ENCODE data around the gene FECH. TPM values are rescaled to one million over a fixed set of nuclear protein-coding genes. Genes with fewer than 3 reads are reported as not detected.

The FECH gene
- polyA plus RNA-seq, 4 donors = 6.8 to 15.7 (median 8.2) TPM

GRCh38 chr18:57547260-57547659 is 39.2 kb downstream of the FECH start:
- H3K4me1 ChIP-seq (ENCODE audit: control insufficient read depth in 3 of 3, insufficient read depth in 2 of 3, low read depth in 1 of 3, low read length in 2 of 3) = no peaks in the 10 kb centered on the region
- 77 to 82% (median 78%) methylated on average over 4 of the region's 4 CpGs for WGBS, 3 donors
- no peaks in the 10 kb centered on the region for H3K9me3 ChIP-seq (ENCODE audit: control insufficient read depth in 2 of 2, insufficient read depth in 1 of 2, low read depth in 1 of 2, low read length in 1 of 2)
- no peak for FAIRE-seq
- no peaks in the 10 kb centered on the region for H3K27me3 ChIP-seq (ENCODE audit: control insufficient read depth in 3 of 3, insufficient read depth in 3 of 3, low read length in 3 of 3)
- peaks cover 0 to 10% (median 2%) of the 10 kb centered on the region in 3 donors for H3K36me3 ChIP-seq (ENCODE audit: control insufficient read depth in 3 of 3, insufficient read depth in 2 of 3, low read depth in 1 of 3, low read length in 3 of 3)
- DNase-seq = no peak
- no peak overlapping the region for H3K4me3 ChIP-seq (ENCODE audit: low read depth in 1 of 3, low read length in 3 of 3)
- no peak overlapping the region for H3K27ac ChIP-seq (ENCODE audit: low read depth in 1 of 3, low read length in 2 of 3)

- FAIRE-seq = no peak
- 59 to 78% (median 66%) methylated on average over 8 of the region's 8 CpGs for WGBS, 3 donors
These were observed 41.4 kb downstream of the FECH start for GRCh38 chr18:57544936-57545660.

GRCh38 chr18:57543560-57543959 is 42.9 kb downstream of the FECH start:
- Histone ChIP-seq H3K4me3 (ENCODE audit: low read depth in 1 of 3, low read length in 3 of 3) (no peak overlapping the region), H3K27ac (ENCODE audit: low read depth in 1 of 3, low read length in 2 of 3) (no peak overlapping the region), H3K36me3 (ENCODE audit: control insufficient read depth in 3 of 3, insufficient read depth in 2 of 3, low read depth in 1 of 3, low read length in 3 of 3) (no peaks in the 10 kb centered on the region), H3K9me3 (ENCODE audit: control insufficient read depth in 2 of 2, insufficient read depth in 1 of 2, low read depth in 1 of 2, low read length in 1 of 2) (no peaks in the 10 kb centered on the region), H3K4me1 (ENCODE audit: control insufficient read depth in 3 of 3, insufficient read depth in 2 of 3, low read depth in 1 of 3, low read length in 2 of 3) (no peaks in the 10 kb centered on the region), H3K27me3 (ENCODE audit: control insufficient read depth in 3 of 3, insufficient read depth in 3 of 3, low read length in 3 of 3) (no peaks in the 10 kb centered on the region)
- WGBS, 3 donors = 84 to 86% (median 85%) methylated on average over 8 of the region's 8 CpGs
- DNase-seq (no peak), FAIRE-seq (no peak)

More at GRCh38 chr18:57544936-57545660, 41.4 kb downstream of the FECH start:
- H3K4me3 ChIP-seq (ENCODE audit: low read depth in 1 of 3, low read length in 3 of 3) = no peak overlapping the region
- DNase-seq = no peak
- H3K27me3 ChIP-seq (ENCODE audit: control insufficient read depth in 3 of 3, insufficient read depth in 3 of 3, low read length in 3 of 3) = no peaks in the 10 kb centered on the region
- H3K27ac ChIP-seq (ENCODE audit: low read depth in 1 of 3, low read length in 2 of 3) = no peak overlapping the region
- H3K9me3 ChIP-seq (ENCODE audit: control insufficient read depth in 2 of 2, insufficient read depth in 1 of 2, low read depth in 1 of 2, low read length in 1 of 2) = no peaks in the 10 kb centered on the region
- H3K4me1 ChIP-seq (ENCODE audit: control insufficient read depth in 3 of 3, insufficient read depth in 2 of 3, low read depth in 1 of 3, low read length in 2 of 3) = no peaks in the 10 kb centered on the region
- peaks cover 0 to 4% (median 0%) of the 10 kb centered on the region in 3 donors for H3K36me3 ChIP-seq (ENCODE audit: control insufficient read depth in 3 of 3, insufficient read depth in 2 of 3, low read depth in 1 of 3, low read length in 3 of 3)

- 79 to 90% (median 85%) methylated on average over 17 of the region's 17 CpGs for WGBS, 3 donors
- H3K4me1 ChIP-seq (ENCODE audit: control insufficient read depth in 3 of 3, insufficient read depth in 2 of 3, low read depth in 1 of 3, low read length in 2 of 3) = no peaks in the 10 kb centered on the region
- H3K4me3 ChIP-seq (ENCODE audit: low read depth in 1 of 3, low read length in 3 of 3) = no peak overlapping the region
- no peaks in the 10 kb centered on the region for H3K27me3 ChIP-seq (ENCODE audit: control insufficient read depth in 3 of 3, insufficient read depth in 3 of 3, low read length in 3 of 3)
- DNase-seq = no peak
- FAIRE-seq = no peak
- H3K36me3 ChIP-seq (ENCODE audit: control insufficient read depth in 3 of 3, insufficient read depth in 2 of 3, low read depth in 1 of 3, low read length in 3 of 3) = no peaks in the 10 kb centered on the region
- no peak overlapping the region for H3K27ac ChIP-seq (ENCODE audit: low read depth in 1 of 3, low read length in 2 of 3)
- no peaks in the 10 kb centered on the region for H3K9me3 ChIP-seq (ENCODE audit: control insufficient read depth in 2 of 2, insufficient read depth in 1 of 2, low read depth in 1 of 2, low read length in 1 of 2)
These were observed 43.6 kb downstream of the FECH start for GRCh38 chr18:57542812-57543427.

GRCh38 chr18:57542126-57542525 is 44.4 kb downstream of the FECH start:
- FAIRE-seq (no peak), DNase-seq (no peak)
- no peaks in the 10 kb centered on the region for H3K4me1 ChIP-seq (ENCODE audit: control insufficient read depth in 3 of 3, insufficient read depth in 2 of 3, low read depth in 1 of 3, low read length in 2 of 3)
- H3K27ac ChIP-seq (ENCODE audit: low read depth in 1 of 3, low read length in 2 of 3) = no peak overlapping the region
- no peaks in the 10 kb centered on the region for H3K27me3 ChIP-seq (ENCODE audit: control insufficient read depth in 3 of 3, insufficient read depth in 3 of 3, low read length in 3 of 3)
- no peaks in the 10 kb centered on the region for H3K9me3 ChIP-seq (ENCODE audit: control insufficient read depth in 2 of 2, insufficient read depth in 1 of 2, low read depth in 1 of 2, low read length in 1 of 2)
- H3K4me3 ChIP-seq (ENCODE audit: low read depth in 1 of 3, low read length in 3 of 3) = no peak overlapping the region
- 43 to 60% (median 47%) methylated on average over 4 of the region's 4 CpGs for WGBS, 3 donors
- no peaks in the 10 kb centered on the region for H3K36me3 ChIP-seq (ENCODE audit: control insufficient read depth in 3 of 3, insufficient read depth in 2 of 3, low read depth in 1 of 3, low read length in 3 of 3)

- no peaks in the 10 kb centered on the region for H3K9me3 ChIP-seq (ENCODE audit: control insufficient read depth in 2 of 2, insufficient read depth in 1 of 2, low read depth in 1 of 2, low read length in 1 of 2)
- no peak overlapping the region for H3K27ac ChIP-seq (ENCODE audit: low read depth in 1 of 3, low read length in 2 of 3)
- DNase-seq = no peak
- H3K4me1 ChIP-seq (ENCODE audit: control insufficient read depth in 3 of 3, insufficient read depth in 2 of 3, low read depth in 1 of 3, low read length in 2 of 3) = no peaks in the 10 kb centered on the region
- 76 to 90% (median 82%) methylated on average over 4 of the region's 4 CpGs for WGBS, 3 donors
- no peaks in the 10 kb centered on the region for H3K36me3 ChIP-seq (ENCODE audit: control insufficient read depth in 3 of 3, insufficient read depth in 2 of 3, low read depth in 1 of 3, low read length in 3 of 3)
- no peaks in the 10 kb centered on the region for H3K27me3 ChIP-seq (ENCODE audit: control insufficient read depth in 3 of 3, insufficient read depth in 3 of 3, low read length in 3 of 3)
- no peak overlapping the region for H3K4me3 ChIP-seq (ENCODE audit: low read depth in 1 of 3, low read length in 3 of 3)
- no peak for FAIRE-seq
These were observed 46.8 kb downstream of the FECH start for GRCh38 chr18:57539702-57540101.

- 93 to 95% (median 94%) methylated on average over 3 of the region's 3 CpGs for WGBS, 3 donors
- H3K27ac ChIP-seq (ENCODE audit: low read depth in 1 of 3, low read length in 2 of 3) = no peak overlapping the region
- FAIRE-seq (no peak), DNase-seq (no peak)
- no peaks in the 10 kb centered on the region for H3K36me3 ChIP-seq (ENCODE audit: control insufficient read depth in 3 of 3, insufficient read depth in 2 of 3, low read depth in 1 of 3, low read length in 3 of 3)
- no peaks in the 10 kb centered on the region for H3K9me3 ChIP-seq (ENCODE audit: control insufficient read depth in 2 of 2, insufficient read depth in 1 of 2, low read depth in 1 of 2, low read length in 1 of 2)
- no peaks in the 10 kb centered on the region for H3K27me3 ChIP-seq (ENCODE audit: control insufficient read depth in 3 of 3, insufficient read depth in 3 of 3, low read length in 3 of 3)
- no peak overlapping the region for H3K4me3 ChIP-seq (ENCODE audit: low read depth in 1 of 3, low read length in 3 of 3)
- H3K4me1 ChIP-seq (ENCODE audit: control insufficient read depth in 3 of 3, insufficient read depth in 2 of 3, low read depth in 1 of 3, low read length in 2 of 3) = peaks cover 0 to 9% (median 2%) of the 10 kb centered on the region in 3 donors
These were observed 47.9 kb downstream of the FECH start for GRCh38 chr18:57538614-57539013.

- peaks cover 0 to 19% (median 3%) of the 10 kb centered on the region in 3 donors for H3K4me1 ChIP-seq (ENCODE audit: control insufficient read depth in 3 of 3, insufficient read depth in 2 of 3, low read depth in 1 of 3, low read length in 2 of 3)
- H3K9me3 ChIP-seq (ENCODE audit: control insufficient read depth in 2 of 2, insufficient read depth in 1 of 2, low read depth in 1 of 2, low read length in 1 of 2) = no peaks in the 10 kb centered on the region
- peak overlapping the region in 1 of 3 donors; percentile 8 for H3K27ac ChIP-seq (ENCODE audit: low read depth in 1 of 3, low read length in 2 of 3)
- no peak overlapping the region for H3K4me3 ChIP-seq (ENCODE audit: low read depth in 1 of 3, low read length in 3 of 3)
- FAIRE-seq = no peak
- H3K36me3 ChIP-seq (ENCODE audit: control insufficient read depth in 3 of 3, insufficient read depth in 2 of 3, low read depth in 1 of 3, low read length in 3 of 3) = no peaks in the 10 kb centered on the region
- no peaks in the 10 kb centered on the region for H3K27me3 ChIP-seq (ENCODE audit: control insufficient read depth in 3 of 3, insufficient read depth in 3 of 3, low read length in 3 of 3)
- peak; percentile 41 to 52 for DNase-seq
These were observed 52.0 kb downstream of the FECH start for GRCh38 chr18:57534511-57534909.

Measured in small intestine (tissue), 7 donors.